ENCODE data around the gene PTGFRN.

DNA sequence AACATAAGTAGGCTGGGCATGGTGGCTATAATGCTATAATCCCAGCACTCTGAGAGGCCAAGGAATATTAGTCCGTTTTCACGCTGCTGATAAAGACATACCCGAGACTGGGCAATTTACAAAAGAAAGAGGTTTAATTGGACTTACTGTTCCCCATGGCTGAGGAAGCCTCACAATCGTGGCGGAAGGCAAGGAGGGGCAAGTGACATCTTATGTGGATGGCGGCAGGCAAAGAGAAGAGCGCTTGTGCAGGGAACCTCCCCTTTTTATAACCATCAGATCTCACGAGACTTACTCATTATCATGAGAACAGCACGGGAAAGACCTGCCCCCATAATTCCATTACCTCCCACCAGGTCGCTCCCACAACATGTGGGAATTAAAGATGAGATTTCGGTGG lies 28.5 kb downstream of the PTGFRN start:
- TF ChIP-seq POLR2AphosphoS5 (IDR thresholded peaks at IDR 0.05; ENCODE audit: borderline replicate concordance, low read depth, low read length) (no peak), EZH2 (IDR thresholded peaks at IDR 0.05) (no peak), FOXP2 (optimal IDR thresholded peaks at IDR 0.05; ENCODE audit: control extremely low read depth, extremely low read length, insufficient read depth) (no peak)

Data from SK-N-MC (cell line).